Measurements from ENCODE around the gene YTHDF1. TPM values are rescaled to one million over a fixed set of nuclear protein-coding genes. Genes with fewer than 3 reads are reported as not detected.

Gene YTHDF1
- total RNA-seq, 1 experiment from 2014 or later: 42.6 TPM

- H3K79me2 ChIP-seq (ENCODE audit: low read depth): no peaks in the 10 kb centered on the region
- H3K27me3 ChIP-seq (ENCODE audit: insufficient read depth, low read depth): no peaks in the 10 kb centered on the region
- no peaks in the 10 kb centered on the region for H3K9me3 ChIP-seq (ENCODE audit: insufficient read depth, low read depth)
- no TSS peak for BruUV-seq (replicated peaks)
- ChIA-PET POLR2A (ENCODE audit: unreplicated experiment) (no interaction called here), CTCF (no interaction called here)
- H3F3A ChIP-seq (ENCODE audit: insufficient read depth, low read depth): peaks cover 25% of the 10 kb centered on the region; the same call in 1 of the 2 replicates
- H3K9me2 ChIP-seq (ENCODE audit: insufficient read depth): no peaks in the 10 kb centered on the region
- H3K27ac ChIP-seq: no peak overlapping the region
- TF ChIP-seq, protein P1, sequence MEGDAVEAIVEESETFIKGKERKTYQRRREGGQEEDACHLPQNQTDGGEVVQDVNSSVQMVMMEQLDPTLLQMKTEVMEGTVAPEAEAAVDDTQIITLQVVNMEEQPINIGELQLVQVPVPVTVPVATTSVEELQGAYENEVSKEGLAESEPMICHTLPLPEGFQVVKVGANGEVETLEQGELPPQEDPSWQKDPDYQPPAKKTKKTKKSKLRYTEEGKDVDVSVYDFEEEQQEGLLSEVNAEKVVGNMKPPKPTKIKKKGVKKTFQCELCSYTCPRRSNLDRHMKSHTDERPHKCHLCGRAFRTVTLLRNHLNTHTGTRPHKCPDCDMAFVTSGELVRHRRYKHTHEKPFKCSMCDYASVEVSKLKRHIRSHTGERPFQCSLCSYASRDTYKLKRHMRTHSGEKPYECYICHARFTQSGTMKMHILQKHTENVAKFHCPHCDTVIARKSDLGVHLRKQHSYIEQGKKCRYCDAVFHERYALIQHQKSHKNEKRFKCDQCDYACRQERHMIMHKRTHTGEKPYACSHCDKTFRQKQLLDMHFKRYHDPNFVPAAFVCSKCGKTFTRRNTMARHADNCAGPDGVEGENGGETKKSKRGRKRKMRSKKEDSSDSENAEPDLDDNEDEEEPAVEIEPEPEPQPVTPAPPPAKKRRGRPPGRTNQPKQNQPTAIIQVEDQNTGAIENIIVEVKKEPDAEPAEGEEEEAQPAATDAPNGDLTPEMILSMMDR (conservative IDR thresholded peaks at IDR 0.05): no peak
- no peak for TF ChIP-seq EZH2 (IDR thresholded peaks at IDR 0.05; ENCODE audit: low read depth)
- H2AFZ ChIP-seq: no peak overlapping the region
- H3K4me2 ChIP-seq: 0 out of 2 replicates have a peak overlapping the region, but pooled peaks have one; percentile 77
- H4K20me1 ChIP-seq (ENCODE audit: insufficient read depth): no peaks in the 10 kb centered on the region
- H3K4me3 ChIP-seq: no peak overlapping the region
- H3K4me1 ChIP-seq (replicated peaks; ENCODE audit: insufficient read depth): peaks cover 43% of the 10 kb centered on the region
- intact Hi-C loops (cut with micrococcal nuclease; ENCODE audit: unreplicated experiment): no loop called here
- no peaks in the 10 kb centered on the region for H3K36me3 ChIP-seq (ENCODE audit: low read depth)
- DNase-seq: no peak
These were observed 14.9 kb upstream of the YTHDF1 start for GRCh38 chr20:63230800-63231268.

GRCh38 chr20:63228806-63229205 is 12.9 kb upstream of the YTHDF1 start:
- Histone ChIP-seq H2AFZ (no peak overlapping the region), H3K9me2 (ENCODE audit: insufficient read depth) (no peaks in the 10 kb centered on the region), H4K20me1 (ENCODE audit: insufficient read depth) (0 out of 2 replicates have a peak, but pooled peaks cover 4% of the 10 kb centered on the region), H3K27ac (no peak overlapping the region), H3K4me3 (no peak overlapping the region), H3K79me2 (ENCODE audit: low read depth) (no peaks in the 10 kb centered on the region), H3F3A (ENCODE audit: insufficient read depth, low read depth) (peaks cover 43% of the 10 kb centered on the region), H3K4me2 (no peak overlapping the region), H3K9me3 (ENCODE audit: insufficient read depth, low read depth) (no peaks in the 10 kb centered on the region), H3K27me3 (ENCODE audit: insufficient read depth, low read depth) (no peaks in the 10 kb centered on the region), H3K36me3 (ENCODE audit: low read depth) (no peaks in the 10 kb centered on the region), H3K4me1 (replicated peaks; ENCODE audit: insufficient read depth) (peaks cover 56% of the 10 kb centered on the region)
- CTCF ChIA-PET: no interaction called here
- POLR2A ChIA-PET (ENCODE audit: unreplicated experiment): no interaction called here
- TF ChIP-seq EZH2 (IDR thresholded peaks at IDR 0.05; ENCODE audit: low read depth): no peak
- TF ChIP-seq, protein P1 (conservative IDR thresholded peaks at IDR 0.05): no peak
- no peak for DNase-seq
- no TSS peak for BruUV-seq (replicated peaks)
- intact Hi-C loops (cut with micrococcal nuclease; ENCODE audit: unreplicated experiment): no loop called here

- Histone ChIP-seq H3K4me1 (replicated peaks; ENCODE audit: insufficient read depth) (peaks cover 52% of the 10 kb centered on the region), H3K79me2 (ENCODE audit: low read depth) (no peaks in the 10 kb centered on the region), H2AFZ (no peak overlapping the region), H3K4me2 (no peak overlapping the region), H3K9me2 (ENCODE audit: insufficient read depth) (no peaks in the 10 kb centered on the region), H3K27ac (no peak overlapping the region), H3F3A (ENCODE audit: insufficient read depth, low read depth) (peaks cover 39% of the 10 kb centered on the region), H3K36me3 (ENCODE audit: low read depth) (no peaks in the 10 kb centered on the region), H3K9me3 (ENCODE audit: insufficient read depth, low read depth) (no peaks in the 10 kb centered on the region), H3K4me3 (no peak overlapping the region), H3K27me3 (ENCODE audit: insufficient read depth, low read depth) (no peaks in the 10 kb centered on the region), H4K20me1 (ENCODE audit: insufficient read depth) (0 out of 2 replicates have a peak, but pooled peaks cover 4% of the 10 kb centered on the region)
- intact Hi-C loops (cut with micrococcal nuclease; ENCODE audit: unreplicated experiment): no loop called here
- no peak for DNase-seq
- TF ChIP-seq EZH2 (IDR thresholded peaks at IDR 0.05; ENCODE audit: low read depth): no peak
- TF ChIP-seq, protein P1 (conservative IDR thresholded peaks at IDR 0.05): no peak
- no TSS peak for BruUV-seq (replicated peaks)
- ChIA-PET POLR2A (ENCODE audit: unreplicated experiment) (interaction anchor here (0.7 kb wide), 1 partner anchor 307 kb away, joined by 23 read pairs; no protein-coding TSS in a partner anchor), CTCF (interaction anchor here (0.7 kb wide), 1 partner anchor 212 kb away, joined by 4 read pairs; no protein-coding TSS in a partner anchor)
These were observed 11.3 kb upstream of the YTHDF1 start for GRCh38 chr20:63227260-63227659.
